Measurements from ENCODE around the gene ARV1.
"Not testable (repeated sequence)": the region's sequence is repeated elsewhere in the genome, so short reads cannot be mapped to it uniquely, and the experiment has no call there.

Gene ARV1

DNA sequence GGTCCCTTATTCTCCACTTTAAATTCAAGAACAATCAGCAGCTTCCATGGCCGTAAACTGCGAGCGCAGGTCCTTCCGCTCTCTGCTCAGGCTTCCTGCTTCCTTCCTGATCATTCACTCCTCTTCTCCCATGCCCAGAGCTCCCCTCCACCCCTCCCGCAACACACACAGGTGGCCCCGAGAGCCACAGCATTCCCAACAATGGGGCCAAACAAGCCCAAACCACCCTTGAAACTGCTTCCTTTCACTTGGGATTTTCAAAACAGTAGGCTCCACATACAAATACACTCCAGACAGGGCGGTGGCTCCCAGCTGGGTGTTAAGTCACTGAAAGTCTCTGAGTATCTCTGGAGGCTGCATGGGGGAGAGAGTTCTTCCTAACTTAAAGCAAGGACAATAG is 49.8 kb downstream of the ARV1 start:
- H3K4me2 ChIP-seq (ENCODE audit: low read length, poor library complexity, severe bottlenecking), result no peak overlapping the region
- H4K91ac ChIP-seq (ENCODE audit: low read length), result no peak overlapping the region
- H3K4me3 ChIP-seq (ENCODE audit: insufficient read depth in 1 of 2, low read depth in 1 of 2, low read length in 2 of 2), result no peak overlapping the region
- H2BK15ac ChIP-seq (ENCODE audit: low read depth, poor library complexity, severe bottlenecking), result no peak overlapping the region
- H3K9ac ChIP-seq (ENCODE audit: low read length), result no peak overlapping the region
- H2BK12ac ChIP-seq (ENCODE audit: low read length in 2 of 2), result no peak overlapping the region
- peaks cover 17% of the 10 kb centered on the region for H3K79me1 ChIP-seq (replicated peaks; ENCODE audit: low read length, poor library complexity, severe bottlenecking)
- H3K36me3 ChIP-seq (ENCODE audit: control insufficient read depth in 1 of 2, insufficient read depth in 2 of 2, low read depth in 1 of 2, low read length in 2 of 2), result peaks cover 0 to 11% of the 10 kb centered on the region in 2 experiments
- no peak overlapping the region for H2BK120ac ChIP-seq (ENCODE audit: low read depth, low read length)
- H4K8ac ChIP-seq (ENCODE audit: low read length), result peak overlapping the region; percentile 8
- H3K9me3 ChIP-seq (ENCODE audit: control insufficient read depth, low read length), result no peaks in the 10 kb centered on the region
- no peak overlapping the region for H3K4ac ChIP-seq (ENCODE audit: low read depth in 1 of 2, low read length in 2 of 2)
- no peak overlapping the region for H2AFZ ChIP-seq (ENCODE audit: low read depth, low read length)
- H3K4me1 ChIP-seq (ENCODE audit: control insufficient read depth, insufficient read depth, low read depth, low read length), result peaks cover 4% of the 10 kb centered on the region
- no peak for DNase-seq
- H3K23ac ChIP-seq (ENCODE audit: low read length in 2 of 2), result peak overlapping the region in 1 of 2 experiments; percentile 32
- WGBS, result 85% methylated on average over 6 of the region's 7 CpGs
- H2BK5ac ChIP-seq (ENCODE audit: low read depth, low read length, poor library complexity, severe bottlenecking), result no peak overlapping the region
- no peak overlapping the region for H3K27ac ChIP-seq (ENCODE audit: low read length, poor library complexity, severe bottlenecking)
- H3K18ac ChIP-seq (ENCODE audit: low read depth in 1 of 2, low read length in 2 of 2), result peak overlapping the region; percentile 16 to 77
- H3K27me3 ChIP-seq (ENCODE audit: control insufficient read depth in 1 of 2, insufficient read depth in 1 of 2, low read length in 2 of 2), result no peaks in the 10 kb centered on the region
- H2AK5ac ChIP-seq (ENCODE audit: low read length, severe bottlenecking), result no peak overlapping the region
- no peak overlapping the region for H3K14ac ChIP-seq (ENCODE audit: low read length in 2 of 2)

- not testable (repeated sequence) for H4K91ac ChIP-seq (ENCODE audit: low read length); H3K23ac ChIP-seq (ENCODE audit: low read length in 2 of 2)
- 100% methylated on average over 1 of the region's 4 CpGs for WGBS
Observed at GRCh38 chr1:231029247-231029646, 50.4 kb downstream of the ARV1 start.

GRCh38 chr1:231029841-231030240 is 50.9 kb downstream of the ARV1 start:
- Histone ChIP-seq H2BK12ac (ENCODE audit: low read length in 2 of 2) (no peak overlapping the region), H3K36me3 (ENCODE audit: control insufficient read depth in 1 of 2, insufficient read depth in 2 of 2, low read depth in 1 of 2, low read length in 2 of 2) (peaks cover 0 to 11% of the 10 kb centered on the region in 2 experiments), H3K27me3 (ENCODE audit: control insufficient read depth in 1 of 2, insufficient read depth in 1 of 2, low read length in 2 of 2) (no peaks in the 10 kb centered on the region), H2BK120ac (ENCODE audit: low read depth, low read length) (no peak overlapping the region), H2AFZ (ENCODE audit: low read depth, low read length) (no peak overlapping the region), H4K8ac (ENCODE audit: low read length) (no peak overlapping the region), H2BK5ac (ENCODE audit: low read depth, low read length, poor library complexity, severe bottlenecking) (no peak overlapping the region), H3K14ac (ENCODE audit: low read length in 2 of 2) (no peak overlapping the region), H3K4me3 (ENCODE audit: insufficient read depth in 1 of 2, low read depth in 1 of 2, low read length in 2 of 2) (no peak overlapping the region), H2BK15ac (ENCODE audit: low read depth, poor library complexity, severe bottlenecking) (no peak overlapping the region), H3K9ac (ENCODE audit: low read length) (no peak overlapping the region), H4K91ac (ENCODE audit: low read length) (no peak overlapping the region), H3K79me1 (replicated peaks; ENCODE audit: low read length, poor library complexity, severe bottlenecking) (peaks cover 17% of the 10 kb centered on the region), H3K27ac (ENCODE audit: low read length, poor library complexity, severe bottlenecking) (no peak overlapping the region), H3K18ac (ENCODE audit: low read depth in 1 of 2, low read length in 2 of 2) (peak overlapping the region in 1 of 2 experiments; percentile 45), H3K4ac (ENCODE audit: low read depth in 1 of 2, low read length in 2 of 2) (peak overlapping the region in 1 of 2 experiments; percentile 58), H3K4me1 (ENCODE audit: control insufficient read depth, insufficient read depth, low read depth, low read length) (peaks cover 4% of the 10 kb centered on the region), H2AK5ac (ENCODE audit: low read length, severe bottlenecking) (no peak overlapping the region), H3K9me3 (ENCODE audit: control insufficient read depth, low read length) (no peaks in the 10 kb centered on the region), H3K23ac (ENCODE audit: low read length in 2 of 2) (no peak overlapping the region), H3K4me2 (ENCODE audit: low read length, poor library complexity, severe bottlenecking) (no peak overlapping the region)
- no peak for DNase-seq
- 81% methylated on average over 6 of the region's 6 CpGs for WGBS

More at GRCh38 chr1:231029247-231029646, 50.4 kb downstream of the ARV1 start:
- not testable (repeated sequence) for H3K4me1 ChIP-seq (ENCODE audit: control insufficient read depth, insufficient read depth, low read depth, low read length); H3K4ac ChIP-seq (ENCODE audit: low read depth in 1 of 2, low read length in 2 of 2); H4K8ac ChIP-seq (ENCODE audit: low read length); H3K27me3 ChIP-seq (ENCODE audit: control insufficient read depth in 1 of 2, insufficient read depth in 1 of 2, low read length in 2 of 2); H3K9me3 ChIP-seq (ENCODE audit: control insufficient read depth, low read length); H3K27ac ChIP-seq (ENCODE audit: low read length, poor library complexity, severe bottlenecking); H3K4me2 ChIP-seq (ENCODE audit: low read length, poor library complexity, severe bottlenecking); DNase-seq; H3K14ac ChIP-seq (ENCODE audit: low read length in 2 of 2); H2BK120ac ChIP-seq (ENCODE audit: low read depth, low read length); H2AFZ ChIP-seq (ENCODE audit: low read depth, low read length); H2BK15ac ChIP-seq (ENCODE audit: low read depth, poor library complexity, severe bottlenecking); H2AK5ac ChIP-seq (ENCODE audit: low read length, severe bottlenecking); H2BK5ac ChIP-seq (ENCODE audit: low read depth, low read length, poor library complexity, severe bottlenecking); H3K18ac ChIP-seq (ENCODE audit: low read depth in 1 of 2, low read length in 2 of 2); H3K9ac ChIP-seq (ENCODE audit: low read length); H3K4me3 ChIP-seq (ENCODE audit: insufficient read depth in 1 of 2, low read depth in 1 of 2, low read length in 2 of 2)
- H2BK12ac ChIP-seq (ENCODE audit: low read length in 2 of 2), result peak overlapping the region in 1 of 2 experiments; percentile 75
- peaks cover 17% of the 10 kb centered on the region for H3K79me1 ChIP-seq (replicated peaks; ENCODE audit: low read length, poor library complexity, severe bottlenecking)
- peaks cover 0 to 11% of the 10 kb centered on the region in 2 experiments for H3K36me3 ChIP-seq (ENCODE audit: control insufficient read depth in 1 of 2, insufficient read depth in 2 of 2, low read depth in 1 of 2, low read length in 2 of 2)

GRCh38 chr1:231032963-231033362 is 54.1 kb downstream of the ARV1 start:
- Histone ChIP-seq H3K27ac (ENCODE audit: low read length, poor library complexity, severe bottlenecking) (no peak overlapping the region), H3K14ac (ENCODE audit: low read length in 2 of 2) (no peak overlapping the region), H3K4ac (ENCODE audit: low read depth in 1 of 2, low read length in 2 of 2) (peak overlapping the region in 1 of 2 experiments; percentile 41), H3K36me3 (ENCODE audit: control insufficient read depth in 1 of 2, insufficient read depth in 2 of 2, low read depth in 1 of 2, low read length in 2 of 2) (peaks cover 0 to 3% of the 10 kb centered on the region in 2 experiments), H3K4me2 (ENCODE audit: low read length, poor library complexity, severe bottlenecking) (no peak overlapping the region), H3K23ac (ENCODE audit: low read length in 2 of 2) (no peak overlapping the region), H2BK5ac (ENCODE audit: low read depth, low read length, poor library complexity, severe bottlenecking) (no peak overlapping the region), H3K9ac (ENCODE audit: low read length) (no peak overlapping the region), H2BK15ac (ENCODE audit: low read depth, poor library complexity, severe bottlenecking) (no peak overlapping the region), H4K91ac (ENCODE audit: low read length) (peak overlapping the region; percentile 4), H2BK120ac (ENCODE audit: low read depth, low read length) (no peak overlapping the region), H2AK5ac (ENCODE audit: low read length, severe bottlenecking) (no peak overlapping the region), H3K18ac (ENCODE audit: low read depth in 1 of 2, low read length in 2 of 2) (peak overlapping the region in 1 of 2 experiments; percentile 5), H3K4me3 (ENCODE audit: insufficient read depth in 1 of 2, low read depth in 1 of 2, low read length in 2 of 2) (no peak overlapping the region), H3K4me1 (ENCODE audit: control insufficient read depth, insufficient read depth, low read depth, low read length) (peaks cover 2% of the 10 kb centered on the region), H2BK12ac (ENCODE audit: low read length in 2 of 2) (peak overlapping the region in 1 of 2 experiments; percentile 37), H4K8ac (ENCODE audit: low read length) (no peak overlapping the region), H3K79me1 (replicated peaks; ENCODE audit: low read length, poor library complexity, severe bottlenecking) (peaks cover 14% of the 10 kb centered on the region), H2AFZ (ENCODE audit: low read depth, low read length) (no peak overlapping the region), H3K27me3 (ENCODE audit: control insufficient read depth in 1 of 2, insufficient read depth in 1 of 2, low read length in 2 of 2) (no peaks in the 10 kb centered on the region), H3K9me3 (ENCODE audit: control insufficient read depth, low read length) (no peaks in the 10 kb centered on the region)
- DNase-seq, result peak; percentile 52
- WGBS, result 9% methylated on average over 7 of the region's 7 CpGs
